OCI-LY1 (cell line): ENCODE results near the gene AIRE.

Experiments used
- H2AFZ ChIP-seq: fragments of 200-600 bp; sonication (generic), shearing (Covaris generic); 2 replicates; pipeline ENCODE4 v1.6.0; 2014; ENCODE audit warnings: antibody characterized with exemption, mild to moderate bottlenecking, low read length
- H3F3A ChIP-seq: fragments of 200-600 bp; sonication (generic), shearing (Covaris generic); 2 replicates; pipeline ENCODE4 v1.6.0; 2014; ENCODE audit warnings: mild to moderate bottlenecking, antibody characterized with exemption, low read length, moderate library complexity; ENCODE audit not compliant: insufficient read depth
- H3K27ac ChIP-seq: fragments of 200-600 bp; sonication (generic); 2 replicates; pipeline ENCODE4 v1.5.1; 2014; ENCODE audit warnings: low read length, mixed run types, mild to moderate bottlenecking, low read depth; ENCODE audit not compliant: poor library complexity, severe bottlenecking
- H3K27me3 ChIP-seq: fragments of 200-600 bp; sonication (generic); 2 replicates; pipeline ENCODE4 v1.6.0; 2014; ENCODE audit warnings: antibody characterized with exemption, mild to moderate bottlenecking, low read length, moderate library complexity; ENCODE audit not compliant: insufficient read depth
- H3K36me3 ChIP-seq: fragments of 200-600 bp; sonication (generic); 2 replicates; pipeline ENCODE4 v1.6.1; 2014; ENCODE audit warnings: mild to moderate bottlenecking, antibody characterized with exemption, low read length, moderate library complexity, mixed read lengths; ENCODE audit not compliant: insufficient read depth
- H3K4me1 ChIP-seq: fragments of 200-600 bp; sonication (generic); 2 replicates; pipeline ENCODE4 v1.5.1; 2014; ENCODE audit warnings: mild to moderate bottlenecking, low read length, moderate library complexity; ENCODE audit not compliant: insufficient read depth, severe bottlenecking
- H3K4me2 ChIP-seq: fragments of 200-600 bp; sonication (generic), shearing (Covaris generic); 2 replicates; pipeline ENCODE4 v1.6.1; 2014; ENCODE audit warnings: low read length
- H3K4me3 ChIP-seq: fragments of 200-600 bp; sonication (generic); 2 replicates; pipeline ENCODE4 v1.5.1; 2014; ENCODE audit warnings: low read length, low read depth, mild to moderate bottlenecking, mixed read lengths; ENCODE audit not compliant: poor library complexity, severe bottlenecking
- H3K79me2 ChIP-seq: fragments of 200-600 bp; shearing (Covaris generic); 2 replicates; pipeline ENCODE4 v1.6.1; 2016; ENCODE audit warnings: mixed run types, low read length, mixed read lengths; ENCODE audit not compliant: insufficient read depth
- H3K9ac ChIP-seq: fragments of 200-600 bp; sonication (generic), shearing (Covaris generic); 2 replicates; pipeline ENCODE4 v1.6.1; 2014; ENCODE audit warnings: mild to moderate bottlenecking, low read length, mixed read lengths
- H3K9me2 ChIP-seq: fragments of 200-600 bp; sonication (generic), shearing (Covaris generic); 2 replicates; pipeline ENCODE4 v1.6.1; 2014; ENCODE audit warnings: low read depth, mild to moderate bottlenecking, low read length, mixed read lengths
- H3K9me3 ChIP-seq: fragments of 200-600 bp; shearing (Covaris generic); 2 replicates; pipeline ENCODE4 v1.6.1; 2014; ENCODE audit warnings: low read length, mixed read lengths
- H4K20me1 ChIP-seq: fragments of 200-600 bp; sonication (generic), shearing (Covaris generic); 2 replicates; pipeline ENCODE4 v1.6.0; 2016; ENCODE audit warnings: mild to moderate bottlenecking, low read length; ENCODE audit not compliant: insufficient read depth
- EZH2 ChIP-seq: fragments of 200-600 bp; sonication (generic), shearing (Covaris generic); IDR thresholded peaks from 2 replicates; pipeline ENCODE4 v1.8.0; 2017; ENCODE audit warnings: borderline replicate concordance, mixed run types, mild to moderate bottlenecking, antibody characterized with exemption, low read length, moderate library complexity, mixed read lengths
- TF ChIP-seq, protein P1 (sequence below): fragments of 200-600 bp; sonication (generic), shearing (Covaris generic); IDR thresholded peaks from 2 replicates; pipeline ENCODE4 v1.5.1; 2017; ENCODE audit warnings: mild to moderate bottlenecking, antibody characterized with exemption, low read length, moderate library complexity, mixed read lengths

Gene AIRE

DNA sequence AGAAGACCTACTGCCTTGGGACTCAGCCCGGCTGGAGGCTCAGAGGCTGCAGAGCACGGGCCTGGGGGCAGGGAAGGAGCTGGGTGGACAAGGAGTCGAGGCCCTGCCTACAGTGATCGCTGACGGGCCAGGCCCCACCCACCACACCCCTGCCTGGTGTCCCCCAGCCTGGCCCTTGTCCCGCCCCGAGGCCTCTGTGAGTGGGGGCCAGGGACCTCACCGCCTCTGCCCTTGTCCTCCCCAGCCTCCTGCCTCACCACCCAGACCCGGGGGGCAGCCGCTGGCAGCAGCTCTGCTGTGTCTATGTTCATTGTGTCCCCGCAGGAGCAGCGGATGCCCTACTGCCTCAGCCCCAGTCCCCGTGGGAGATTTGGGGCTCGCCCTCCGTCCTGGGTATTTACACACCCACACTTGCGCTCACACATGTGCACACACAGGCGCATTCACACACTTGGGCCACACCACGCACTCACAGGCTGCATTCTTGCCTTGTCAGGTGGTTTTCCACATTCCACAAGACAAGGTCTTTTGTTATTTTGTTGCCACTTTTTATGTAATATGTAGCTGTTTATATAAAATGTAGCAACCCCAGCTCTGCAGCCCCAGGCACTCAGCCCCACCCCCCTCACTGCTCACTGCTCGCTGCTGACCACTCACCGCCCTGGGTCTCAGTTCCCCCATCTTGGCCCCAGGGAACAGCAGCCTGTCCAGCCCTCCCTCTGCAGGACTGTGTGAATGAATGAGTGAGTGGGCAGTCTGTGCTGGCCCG lies 21.4 kb downstream of the AIRE start:
- no peak overlapping the region for H3K27ac ChIP-seq
- H3K9me3 ChIP-seq = no peaks in the 10 kb centered on the region
- no peaks in the 10 kb centered on the region for H3K27me3 ChIP-seq
- no peaks in the 10 kb centered on the region for H4K20me1 ChIP-seq
- no peaks in the 10 kb centered on the region for H3K9me2 ChIP-seq
- no peak overlapping the region for H2AFZ ChIP-seq
- no peaks in the 10 kb centered on the region for H3K79me2 ChIP-seq
- H3K4me1 ChIP-seq = peaks cover 22% of the 10 kb centered on the region
- H3K4me2 ChIP-seq = no peak overlapping the region
- TF ChIP-seq, protein P1, sequence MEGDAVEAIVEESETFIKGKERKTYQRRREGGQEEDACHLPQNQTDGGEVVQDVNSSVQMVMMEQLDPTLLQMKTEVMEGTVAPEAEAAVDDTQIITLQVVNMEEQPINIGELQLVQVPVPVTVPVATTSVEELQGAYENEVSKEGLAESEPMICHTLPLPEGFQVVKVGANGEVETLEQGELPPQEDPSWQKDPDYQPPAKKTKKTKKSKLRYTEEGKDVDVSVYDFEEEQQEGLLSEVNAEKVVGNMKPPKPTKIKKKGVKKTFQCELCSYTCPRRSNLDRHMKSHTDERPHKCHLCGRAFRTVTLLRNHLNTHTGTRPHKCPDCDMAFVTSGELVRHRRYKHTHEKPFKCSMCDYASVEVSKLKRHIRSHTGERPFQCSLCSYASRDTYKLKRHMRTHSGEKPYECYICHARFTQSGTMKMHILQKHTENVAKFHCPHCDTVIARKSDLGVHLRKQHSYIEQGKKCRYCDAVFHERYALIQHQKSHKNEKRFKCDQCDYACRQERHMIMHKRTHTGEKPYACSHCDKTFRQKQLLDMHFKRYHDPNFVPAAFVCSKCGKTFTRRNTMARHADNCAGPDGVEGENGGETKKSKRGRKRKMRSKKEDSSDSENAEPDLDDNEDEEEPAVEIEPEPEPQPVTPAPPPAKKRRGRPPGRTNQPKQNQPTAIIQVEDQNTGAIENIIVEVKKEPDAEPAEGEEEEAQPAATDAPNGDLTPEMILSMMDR = no peak
- TF ChIP-seq EZH2 = no peak
- no peak overlapping the region for H3K4me3 ChIP-seq
- H3K9ac ChIP-seq = no peak overlapping the region
- H3K36me3 ChIP-seq = peaks cover 40% of the 10 kb centered on the region; the same call in 1 of the 2 replicates
- H3F3A ChIP-seq = no peaks in the 10 kb centered on the region

DNA sequence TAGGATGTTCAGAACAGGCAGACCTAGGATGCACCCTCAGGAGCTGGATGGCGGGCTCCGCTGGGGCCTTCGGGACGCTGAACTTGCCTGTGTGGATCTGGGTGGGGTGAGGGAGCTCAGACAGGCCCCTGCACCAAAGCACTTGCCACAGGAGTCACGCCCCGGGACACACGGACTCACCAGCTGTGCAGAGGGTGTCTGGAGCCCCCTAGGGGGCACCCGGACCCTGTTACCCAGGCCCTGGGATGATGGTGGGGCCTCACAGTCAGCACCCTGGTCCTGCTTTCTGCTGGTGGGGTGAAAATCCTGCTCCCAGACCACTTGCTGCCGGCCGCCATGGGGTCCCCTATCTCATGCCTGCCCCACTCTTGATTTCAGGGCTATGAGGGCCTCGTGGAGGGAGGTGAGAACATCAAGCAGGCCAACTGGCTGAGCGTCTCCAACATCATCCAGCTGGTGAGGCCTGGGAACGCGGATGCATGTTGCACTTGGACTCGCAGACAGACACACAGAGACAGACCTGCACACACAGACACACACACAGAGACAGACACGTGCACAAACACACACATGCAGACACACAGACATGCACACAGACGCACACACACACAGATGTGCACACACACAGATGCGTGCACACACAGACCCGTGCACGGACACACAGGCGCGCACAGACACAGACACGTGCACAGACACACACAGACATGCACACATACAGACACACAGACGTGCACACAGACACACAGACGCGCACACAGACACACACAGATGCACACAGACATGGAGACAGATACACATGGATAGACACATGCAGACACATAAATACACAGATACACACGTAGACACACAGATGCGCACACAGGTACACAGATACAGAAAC lies 25.2 kb downstream of the AIRE start:
- no peak overlapping the region for H3K4me3 ChIP-seq
- TF ChIP-seq, protein P1 = peak; percentile 25
- no peak for TF ChIP-seq EZH2
- H3K9me3 ChIP-seq = no peaks in the 10 kb centered on the region
- no peaks in the 10 kb centered on the region for H3K4me1 ChIP-seq
- no peak overlapping the region for H3K9ac ChIP-seq
- H4K20me1 ChIP-seq = no peaks in the 10 kb centered on the region
- no peaks in the 10 kb centered on the region for H3K9me2 ChIP-seq
- no peaks in the 10 kb centered on the region for H3K79me2 ChIP-seq
- H2AFZ ChIP-seq = no peak overlapping the region
- H3F3A ChIP-seq = no peaks in the 10 kb centered on the region
- no peak overlapping the region for H3K27ac ChIP-seq
- H3K36me3 ChIP-seq = peaks cover 55% of the 10 kb centered on the region; the same call in 1 of the 2 replicates
- H3K27me3 ChIP-seq = no peaks in the 10 kb centered on the region
- H3K4me2 ChIP-seq = no peak overlapping the region

DNA sequence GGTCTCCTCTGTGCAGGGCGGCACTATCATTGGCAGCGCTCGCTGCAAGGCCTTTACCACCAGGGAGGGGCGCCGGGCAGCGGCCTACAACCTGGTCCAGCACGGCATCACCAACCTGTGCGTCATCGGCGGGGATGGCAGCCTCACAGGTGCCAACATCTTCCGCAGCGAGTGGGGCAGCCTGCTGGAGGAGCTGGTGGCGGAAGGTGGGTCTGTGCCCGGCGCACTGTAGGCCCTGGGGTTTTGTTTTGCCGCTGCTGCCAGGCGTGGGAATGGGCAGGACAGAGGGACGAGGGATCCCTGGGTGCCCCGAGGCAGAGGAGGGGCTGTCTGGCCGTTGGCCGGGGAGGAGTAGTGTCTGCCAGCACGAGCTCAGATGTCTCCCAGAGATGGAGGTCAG lies 26.4 kb downstream of the AIRE start:
- Histone ChIP-seq H3K79me2 (no peaks in the 10 kb centered on the region), H3F3A (no peaks in the 10 kb centered on the region), H3K9me2 (no peaks in the 10 kb centered on the region), H3K27ac (no peak overlapping the region), H3K4me3 (no peak overlapping the region), H3K4me2 (no peak overlapping the region), H3K9me3 (no peaks in the 10 kb centered on the region), H3K9ac (no peak overlapping the region), H4K20me1 (no peaks in the 10 kb centered on the region), H2AFZ (no peak overlapping the region), H3K4me1 (no peaks in the 10 kb centered on the region), H3K27me3 (no peaks in the 10 kb centered on the region), H3K36me3 (peaks cover 59% of the 10 kb centered on the region)
- TF ChIP-seq EZH2 = no peak
- TF ChIP-seq, protein P1 = no peak
